Chondrocyte (in vitro differentiated cells): Measurements from ENCODE around the gene RHOU. TPM values are rescaled to one million over a fixed set of nuclear protein-coding genes. Genes with fewer than 3 reads are reported as not detected.

Experiments
- DNase-seq: peaks from one replicate; pipeline ENCODE4 v3.0.0; 2021; ENCODE audit warnings: mixed read lengths, low spot score
- H3K27ac Mint-ChIP-seq: one replicate; pipeline ENCODE4 v1.8.0; 2021; ENCODE audit warnings: mild to moderate bottlenecking, moderate library complexity, mixed read lengths; ENCODE audit not compliant: unreplicated experiment
- H3K27me3 Mint-ChIP-seq: 2 replicates; pipeline ENCODE4 v1.8.0; 2021; ENCODE audit warnings: low read depth, mixed read lengths
- H3K36me3 Mint-ChIP-seq: 2 replicates; pipeline ENCODE4 v1.8.0; 2021; ENCODE audit warnings: low read depth, mixed read lengths
- H3K4me1 Mint-ChIP-seq: 2 replicates; pipeline ENCODE4 v1.8.0; 2021; ENCODE audit warnings: low read depth, mild to moderate bottlenecking, mixed read lengths
- H3K4me3 Mint-ChIP-seq: one replicate; pipeline ENCODE4 v1.8.0; 2021; ENCODE audit warnings: mild to moderate bottlenecking, moderate library complexity, mixed read lengths; ENCODE audit not compliant: unreplicated experiment
- H3K9me3 Mint-ChIP-seq: 2 replicates; pipeline ENCODE4 v1.8.0; 2021; ENCODE audit warnings: low read depth, mixed read lengths
- total RNA-seq: library from RNA; stranded (reverse); gene quantifications from 3 replicates; pipeline ENCODE4 v1.2.1, GENCODE V29; 2021
- TF ChIP-seq, protein P1 (sequence below): fragments of 200-600 bp; sonication (generic); IDR thresholded peaks from 2 replicates; pipeline ENCODE4 v1.5.0; 2021; ENCODE audit warnings: antibody characterized with exemption, mild to moderate bottlenecking, moderate library complexity

RHOU gene
- total RNA-seq, 1 donor from 2014 or later: 5.9 TPM

DNA sequence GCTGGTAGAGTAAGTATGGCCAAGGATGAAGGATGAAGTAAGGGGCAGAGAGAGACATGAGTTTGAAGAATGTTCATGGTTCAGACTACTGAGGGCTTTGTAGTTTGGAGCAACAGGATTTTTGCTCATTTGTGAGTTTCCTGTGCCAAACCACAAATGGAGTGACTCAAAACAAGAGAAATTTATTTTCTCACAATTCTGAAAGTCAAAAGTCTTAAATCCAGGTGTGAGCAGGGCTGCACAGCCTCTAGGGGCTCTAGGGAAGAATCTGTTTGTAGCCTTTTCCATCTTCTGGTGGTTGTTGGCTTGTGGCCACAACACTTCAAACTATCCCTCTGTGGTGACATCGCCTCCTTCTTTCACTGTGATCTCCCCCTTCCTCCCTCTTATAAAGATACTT, 58.9 kb downstream of the RHOU start:
- Mint-ChIP-seq H3K4me1 (no peaks in the 10 kb centered on the region), H3K27me3 (peaks cover 3% of the 10 kb centered on the region), H3K27ac (no peak overlapping the region), H3K36me3 (no peaks in the 10 kb centered on the region), H3K4me3 (no peak overlapping the region), H3K9me3 (no peaks in the 10 kb centered on the region)
- TF ChIP-seq, protein P1, sequence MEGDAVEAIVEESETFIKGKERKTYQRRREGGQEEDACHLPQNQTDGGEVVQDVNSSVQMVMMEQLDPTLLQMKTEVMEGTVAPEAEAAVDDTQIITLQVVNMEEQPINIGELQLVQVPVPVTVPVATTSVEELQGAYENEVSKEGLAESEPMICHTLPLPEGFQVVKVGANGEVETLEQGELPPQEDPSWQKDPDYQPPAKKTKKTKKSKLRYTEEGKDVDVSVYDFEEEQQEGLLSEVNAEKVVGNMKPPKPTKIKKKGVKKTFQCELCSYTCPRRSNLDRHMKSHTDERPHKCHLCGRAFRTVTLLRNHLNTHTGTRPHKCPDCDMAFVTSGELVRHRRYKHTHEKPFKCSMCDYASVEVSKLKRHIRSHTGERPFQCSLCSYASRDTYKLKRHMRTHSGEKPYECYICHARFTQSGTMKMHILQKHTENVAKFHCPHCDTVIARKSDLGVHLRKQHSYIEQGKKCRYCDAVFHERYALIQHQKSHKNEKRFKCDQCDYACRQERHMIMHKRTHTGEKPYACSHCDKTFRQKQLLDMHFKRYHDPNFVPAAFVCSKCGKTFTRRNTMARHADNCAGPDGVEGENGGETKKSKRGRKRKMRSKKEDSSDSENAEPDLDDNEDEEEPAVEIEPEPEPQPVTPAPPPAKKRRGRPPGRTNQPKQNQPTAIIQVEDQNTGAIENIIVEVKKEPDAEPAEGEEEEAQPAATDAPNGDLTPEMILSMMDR: no peak
- no peak for DNase-seq

DNA sequence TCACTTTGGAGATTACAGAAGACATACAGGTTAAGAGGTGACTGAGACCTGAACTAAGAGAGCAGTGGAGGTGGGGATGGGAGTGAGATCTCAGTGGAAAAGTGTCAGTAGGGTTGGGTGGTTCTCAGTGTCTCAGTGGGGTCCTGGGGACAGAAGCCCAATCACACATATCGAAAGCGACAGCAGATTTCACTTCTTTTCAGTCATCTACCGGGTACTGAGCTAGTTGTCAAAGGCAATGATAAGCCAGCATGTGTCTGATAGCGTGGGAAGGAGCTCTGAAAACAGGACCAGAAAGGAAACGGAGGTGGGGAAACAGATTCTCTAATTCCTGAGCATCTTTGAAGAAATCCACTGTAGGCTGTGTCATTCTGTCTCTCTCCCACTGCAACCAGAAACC, 59.5 kb downstream of the RHOU start:
- no peaks in the 10 kb centered on the region for H3K4me1 Mint-ChIP-seq
- H3K27ac Mint-ChIP-seq: no peak overlapping the region
- no peaks in the 10 kb centered on the region for H3K9me3 Mint-ChIP-seq
- no peak overlapping the region for H3K4me3 Mint-ChIP-seq
- DNase-seq: no peak
- H3K27me3 Mint-ChIP-seq: peaks cover 5% of the 10 kb centered on the region
- TF ChIP-seq, protein P1: no peak
- H3K36me3 Mint-ChIP-seq: no peaks in the 10 kb centered on the region

DNA sequence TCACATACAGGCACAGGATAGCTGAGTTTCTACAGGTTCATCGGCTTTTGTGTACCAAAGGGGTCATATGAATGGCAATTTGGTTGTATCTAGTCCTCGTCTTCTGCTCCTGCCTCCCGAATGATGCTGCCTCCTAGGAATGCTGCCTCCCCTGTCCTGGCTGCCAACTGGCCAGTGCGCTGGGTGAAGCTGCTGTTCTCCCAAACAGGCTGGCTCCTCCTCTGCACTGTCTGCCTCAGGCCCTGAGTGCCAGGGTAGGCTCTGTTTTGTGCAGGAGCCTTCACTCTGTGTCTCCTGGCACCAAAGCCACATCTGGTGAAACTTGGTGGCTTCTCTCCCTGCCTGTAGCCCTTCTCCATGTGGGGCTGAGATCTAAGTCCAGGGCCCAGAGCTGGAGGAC, 60.3 kb downstream of the RHOU start:
- Mint-ChIP-seq H3K4me1 (no peaks in the 10 kb centered on the region), H3K36me3 (no peaks in the 10 kb centered on the region), H3K9me3 (no peaks in the 10 kb centered on the region), H3K27me3 (peaks cover 8% of the 10 kb centered on the region), H3K27ac (no peak overlapping the region), H3K4me3 (no peak overlapping the region)
- DNase-seq: no peak
- TF ChIP-seq, protein P1: no peak

Other genes starting within 250 kb of the RHOU start
- 124 to 196 TPM (median 193 TPM) in 3 replicates for gene RNF187, start 248.1 kb upstream of the RHOU start, total RNA-seq